OCI-LY7 (cell line): ENCODE results near the gene PZP. TPM values are rescaled to one million over a fixed set of nuclear protein-coding genes. Genes with fewer than 3 reads are reported as not detected.

Experiments
- BruUV-seq: library from RNA; stranded (reverse); fragments of 400-500 nt; replicated peaks from 2 replicates; lab custom pipeline; 2021; lab: Mats Ljungman, UMichigan
- CTCF ChIA-PET: fragments of 300-600 bp; sonication (Branson Sonifier 250); formaldehyde crosslinking; loops from one replicate; lab custom pipeline; 2022; ENCODE audit warnings: antibody characterized with exemption; ENCODE audit not compliant: unreplicated experiment; lab: Charles Lee
- POLR2A ChIA-PET: fragments of 300-600 bp; sonication (Branson Sonifier 250); formaldehyde crosslinking; loops from one replicate; lab custom pipeline; 2022; ENCODE audit warnings: antibody characterized with exemption; lab: Charles Lee
- DNase-seq: peaks from one replicate; pipeline ENCODE4 v3.0.0-alpha.2; 2015; ENCODE audit warnings: low spot score
- H2AFZ ChIP-seq: fragments of 200-600 bp; sonication (generic), shearing (Covaris generic); 2 replicates; pipeline ENCODE4 v1.6.1; 2014; ENCODE audit warnings: mild to moderate bottlenecking, antibody characterized with exemption, low read length, moderate library complexity
- H3K27ac ChIP-seq: fragments of 200-600 bp; sonication (generic); 2 replicates; pipeline ENCODE4 v1.5.1; 2014; ENCODE audit warnings: mixed run types, low read depth, mild to moderate bottlenecking, moderate library complexity, low read length, inconsistent platforms; ENCODE audit not compliant: poor library complexity, severe bottlenecking
- H3K36me3 ChIP-seq: fragments of 200-600 bp; sonication (generic); 2 replicates; pipeline ENCODE4 v1.6.1; 2014; ENCODE audit warnings: mild to moderate bottlenecking, antibody characterized with exemption, low read length, moderate library complexity, mixed read lengths; ENCODE audit not compliant: insufficient read depth
- H3K4me1 ChIP-seq: fragments of 200-600 bp; sonication (generic); 2 replicates; pipeline ENCODE4 v1.5.1; 2014; ENCODE audit warnings: mild to moderate bottlenecking, low read length; ENCODE audit not compliant: insufficient read depth, poor library complexity, severe bottlenecking
- H3K4me2 ChIP-seq: fragments of 200-600 bp; sonication (generic); 2 replicates; pipeline ENCODE4 v1.6.1; 2014; ENCODE audit warnings: mild to moderate bottlenecking, low read length
- H3K4me3 ChIP-seq: fragments of 200-600 bp; sonication (generic); 2 replicates; pipeline ENCODE4 v1.5.1; 2014; ENCODE audit warnings: mild to moderate bottlenecking, low read depth, low read length; ENCODE audit not compliant: poor library complexity, severe bottlenecking
- H3K79me2 ChIP-seq: fragments of 200-600 bp; sonication (generic); 2 replicates; pipeline ENCODE4 v1.6.1; 2016; ENCODE audit warnings: low read depth, mild to moderate bottlenecking, low read length, moderate library complexity, mixed read lengths; ENCODE audit not compliant: insufficient read depth
- H3K9me2 ChIP-seq: fragments of 200-600 bp; sonication (generic); 2 replicates; pipeline ENCODE4 v1.6.1; 2016; ENCODE audit warnings: mild to moderate bottlenecking, low read length, mixed read lengths; ENCODE audit not compliant: insufficient read depth
- H3K9me3 ChIP-seq: fragments of 200-600 bp; sonication (generic); 2 replicates; pipeline ENCODE4 v1.6.1; 2014; ENCODE audit warnings: mild to moderate bottlenecking, mixed run types, low read length, mixed read lengths
- H4K20me1 ChIP-seq: fragments of 200-600 bp; sonication (generic); 2 replicates; pipeline ENCODE4 v1.6.1; 2014; ENCODE audit warnings: mild to moderate bottlenecking, antibody characterized with exemption, low read length, moderate library complexity, mixed read lengths; ENCODE audit not compliant: insufficient read depth
- EZH2phosphoT487 ChIP-seq: fragments of 200-600 bp; sonication (generic); IDR thresholded peaks from 2 replicates; pipeline ENCODE4 v1.6.1; 2018; ENCODE audit warnings: low read depth, borderline replicate concordance, mild to moderate bottlenecking, mixed run types, antibody characterized with exemption, low read length, moderate library complexity, mixed read lengths
- intact Hi-C: fragments of 100-400 bp; cut with micrococcal nuclease; formaldehyde crosslinking; loops from one replicate; pipeline ENCODE4 v1.10.0; 2022; ENCODE audit not compliant: unreplicated experiment
- total RNA-seq, 2 experiments: library from RNA; depleted of rRNA in 1 of 2; stranded (reverse); fragments of >200 nt in 1 of 2; shearing (Covaris generic) in 1 of 2; gene quantifications; 2 replicates each; pipeline ENCODE4 v1.2.3, GENCODE V29; 2014 to 2022
- TF ChIP-seq, protein P1 (sequence below): fragments of 200-600 bp; sonication (generic); conservative IDR thresholded peaks from 2 replicates; pipeline ENCODE4 v1.5.1; 2014; ENCODE audit warnings: mild to moderate bottlenecking, antibody characterized with exemption, low read length, moderate library complexity, mixed read lengths

The PZP gene
- total RNA-seq, 2 experiments from 2014 or later = not detected

DNA sequence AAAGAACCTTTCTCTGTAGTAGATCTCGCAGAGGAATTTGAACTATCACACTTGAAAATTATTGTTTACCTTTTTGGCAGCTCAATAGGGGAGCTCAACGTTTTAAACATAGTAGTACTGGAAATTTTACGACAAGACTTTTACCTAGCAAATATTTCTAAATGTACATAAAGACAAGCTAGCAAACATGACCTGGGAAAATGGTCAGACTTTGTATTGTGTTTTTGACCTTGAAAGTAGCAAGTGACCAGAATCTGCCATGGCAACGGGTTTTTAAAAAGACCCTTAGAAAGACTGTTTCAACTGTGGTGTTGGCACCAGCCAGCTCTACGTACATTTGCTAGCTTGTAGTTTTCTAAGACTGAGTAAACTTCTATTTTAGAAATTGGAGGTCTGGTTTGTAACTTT is 72.3 kb downstream of the PZP start:
- Histone ChIP-seq H3K36me3 (no peaks in the 10 kb centered on the region), H3K4me2 (no peak overlapping the region), H3K9me2 (0 out of 2 replicates have a peak, but pooled peaks cover 4% of the 10 kb centered on the region), H4K20me1 (no peaks in the 10 kb centered on the region), H3K9me3 (no peaks in the 10 kb centered on the region), H3K79me2 (no peaks in the 10 kb centered on the region), H3K4me1 (no peaks in the 10 kb centered on the region), H3K4me3 (no peak overlapping the region), H3K27ac (no peak overlapping the region), H2AFZ (no peak overlapping the region)
- TF ChIP-seq EZH2phosphoT487 = no peak
- TF ChIP-seq, protein P1, sequence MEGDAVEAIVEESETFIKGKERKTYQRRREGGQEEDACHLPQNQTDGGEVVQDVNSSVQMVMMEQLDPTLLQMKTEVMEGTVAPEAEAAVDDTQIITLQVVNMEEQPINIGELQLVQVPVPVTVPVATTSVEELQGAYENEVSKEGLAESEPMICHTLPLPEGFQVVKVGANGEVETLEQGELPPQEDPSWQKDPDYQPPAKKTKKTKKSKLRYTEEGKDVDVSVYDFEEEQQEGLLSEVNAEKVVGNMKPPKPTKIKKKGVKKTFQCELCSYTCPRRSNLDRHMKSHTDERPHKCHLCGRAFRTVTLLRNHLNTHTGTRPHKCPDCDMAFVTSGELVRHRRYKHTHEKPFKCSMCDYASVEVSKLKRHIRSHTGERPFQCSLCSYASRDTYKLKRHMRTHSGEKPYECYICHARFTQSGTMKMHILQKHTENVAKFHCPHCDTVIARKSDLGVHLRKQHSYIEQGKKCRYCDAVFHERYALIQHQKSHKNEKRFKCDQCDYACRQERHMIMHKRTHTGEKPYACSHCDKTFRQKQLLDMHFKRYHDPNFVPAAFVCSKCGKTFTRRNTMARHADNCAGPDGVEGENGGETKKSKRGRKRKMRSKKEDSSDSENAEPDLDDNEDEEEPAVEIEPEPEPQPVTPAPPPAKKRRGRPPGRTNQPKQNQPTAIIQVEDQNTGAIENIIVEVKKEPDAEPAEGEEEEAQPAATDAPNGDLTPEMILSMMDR = no peak
- no peak for DNase-seq
- ChIA-PET POLR2A (interaction anchor here (1.1 kb wide), 1 partner anchor 37 kb away, joined by 3 read pairs; no protein-coding TSS in a partner anchor), CTCF (no interaction called here)
- BruUV-seq = no TSS peak
- intact Hi-C loops = no loop called here

GRCh38 chr12:9134981-9135628 is 73.1 kb downstream of the PZP start:
- H3K36me3 ChIP-seq = no peaks in the 10 kb centered on the region

More at GRCh38 chr12:9134981-9135628, 73.1 kb downstream of the PZP start:
- ChIA-PET CTCF (no interaction called here), POLR2A (interaction anchor here (1.1 kb wide), 1 partner anchor 38 kb away, joined by 3 read pairs; no protein-coding TSS in a partner anchor)
- Histone ChIP-seq H3K79me2 (no peaks in the 10 kb centered on the region), H3K4me2 (no peak overlapping the region), H4K20me1 (no peaks in the 10 kb centered on the region), H3K9me3 (no peaks in the 10 kb centered on the region), H3K27ac (no peak overlapping the region), H3K9me2 (0 out of 2 replicates have a peak, but pooled peaks cover 4% of the 10 kb centered on the region), H3K4me3 (no peak overlapping the region), H2AFZ (no peak overlapping the region), H3K4me1 (no peaks in the 10 kb centered on the region)
- intact Hi-C loops = no loop called here
- no TSS peak for BruUV-seq
- TF ChIP-seq EZH2phosphoT487 = no peak
- TF ChIP-seq, protein P1 = peak; percentile 74
- DNase-seq = peak; percentile 7
